ENCODE measurements around the gene KLC1.
"Not testable (repeated sequence)": the region's sequence is repeated elsewhere in the genome, so short reads cannot be mapped to it uniquely, and the experiment has no call there.

DNA sequence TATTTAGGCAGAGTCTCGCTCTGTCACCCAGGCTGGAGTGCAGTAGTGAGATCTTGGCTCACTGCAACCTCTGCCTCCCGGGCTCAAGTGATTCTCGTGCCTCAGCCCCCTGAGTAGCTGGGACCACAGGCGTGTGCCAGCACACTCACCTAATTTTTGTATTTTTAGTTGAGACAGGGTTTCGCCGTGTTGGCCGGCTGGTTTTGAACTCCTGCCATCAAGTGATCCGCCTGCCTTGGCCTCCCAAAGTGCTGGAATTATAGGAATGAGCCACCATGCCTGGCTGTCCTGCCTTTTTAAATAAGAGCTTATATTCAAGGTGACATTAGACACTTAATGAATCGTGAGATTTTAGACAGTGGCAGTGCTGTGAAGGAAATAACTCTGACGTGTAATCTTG, 24.3 kb downstream of the KLC1 start:
- TF ChIP-seq CTCF (IDR thresholded peaks at IDR 0.05; ENCODE audit: insufficient read depth, low read length, poor library complexity, severe bottlenecking); EZH2phosphoT487 (conservative IDR thresholded peaks at IDR 0.05; ENCODE audit: low read length): not testable (repeated sequence)

All from SU-DHL-6 (cell line).